ENCODE data around the gene SF1.

The SF1 gene

GRCh38 chr11:64715756-64716472 is 62.4 kb downstream of the SF1 start:
- Histone ChIP-seq H2BK15ac (ENCODE audit: low read depth, poor library complexity, severe bottlenecking) (no peak overlapping the region), H3K27ac (ENCODE audit: low read length, poor library complexity, severe bottlenecking) (no peak overlapping the region), H3K36me3 (ENCODE audit: control insufficient read depth in 1 of 2, insufficient read depth in 2 of 2, low read depth in 1 of 2, low read length in 2 of 2) (no peaks in the 10 kb centered on the region), H3K23ac (ENCODE audit: low read length in 2 of 2) (no peak overlapping the region), H3K4me1 (ENCODE audit: control insufficient read depth, insufficient read depth, low read depth, low read length) (peaks cover 17% of the 10 kb centered on the region), H3K18ac (ENCODE audit: low read depth in 1 of 2, low read length in 2 of 2) (no peak overlapping the region), H3K4me3 (ENCODE audit: insufficient read depth in 1 of 2, low read depth in 1 of 2, low read length in 2 of 2) (no peak overlapping the region), H3K27me3 (ENCODE audit: control insufficient read depth in 1 of 2, insufficient read depth in 1 of 2, low read length in 2 of 2) (peaks cover 89 to 96% of the 10 kb centered on the region in 2 experiments), H3K4me2 (ENCODE audit: low read length, poor library complexity, severe bottlenecking) (no peak overlapping the region), H3K4ac (ENCODE audit: low read depth in 1 of 2, low read length in 2 of 2) (no peak overlapping the region), H2BK120ac (ENCODE audit: low read depth, low read length) (no peak overlapping the region), H2BK5ac (ENCODE audit: low read depth, low read length, poor library complexity, severe bottlenecking) (no peak overlapping the region), H4K8ac (ENCODE audit: low read length) (no peak overlapping the region), H3K14ac (ENCODE audit: low read length in 2 of 2) (no peak overlapping the region), H3K9ac (ENCODE audit: low read length) (no peak overlapping the region), H3K79me1 (replicated peaks; ENCODE audit: low read length, poor library complexity, severe bottlenecking) (no peaks in the 10 kb centered on the region), H2AK5ac (ENCODE audit: low read length, severe bottlenecking) (no peak overlapping the region), H2BK12ac (ENCODE audit: low read length in 2 of 2) (no peak overlapping the region), H3K9me3 (ENCODE audit: control insufficient read depth, low read length) (no peaks in the 10 kb centered on the region), H4K91ac (ENCODE audit: low read length) (no peak overlapping the region), H2AFZ (ENCODE audit: low read depth, low read length) (no peak overlapping the region)
- DNase-seq, result no peak
- WGBS, result 43% methylated on average over 8 of the region's 13 CpGs

- Histone ChIP-seq H3K4me2 (ENCODE audit: low read length, poor library complexity, severe bottlenecking) (no peak overlapping the region), H2BK12ac (ENCODE audit: low read length in 2 of 2) (no peak overlapping the region), H2AK5ac (ENCODE audit: low read length, severe bottlenecking) (no peak overlapping the region), H2BK15ac (ENCODE audit: low read depth, poor library complexity, severe bottlenecking) (no peak overlapping the region), H3K27me3 (ENCODE audit: control insufficient read depth in 1 of 2, insufficient read depth in 1 of 2, low read length in 2 of 2) (peaks cover 82 to 96% of the 10 kb centered on the region in 2 experiments), H3K4ac (ENCODE audit: low read depth in 1 of 2, low read length in 2 of 2) (no peak overlapping the region), H4K8ac (ENCODE audit: low read length) (no peak overlapping the region), H3K36me3 (ENCODE audit: control insufficient read depth in 1 of 2, insufficient read depth in 2 of 2, low read depth in 1 of 2, low read length in 2 of 2) (no peaks in the 10 kb centered on the region), H2BK120ac (ENCODE audit: low read depth, low read length) (no peak overlapping the region), H3K79me1 (replicated peaks; ENCODE audit: low read length, poor library complexity, severe bottlenecking) (no peaks in the 10 kb centered on the region), H2BK5ac (ENCODE audit: low read depth, low read length, poor library complexity, severe bottlenecking) (no peak overlapping the region), H3K9ac (ENCODE audit: low read length) (no peak overlapping the region), H3K9me3 (ENCODE audit: control insufficient read depth, low read length) (no peaks in the 10 kb centered on the region), H3K14ac (ENCODE audit: low read length in 2 of 2) (no peak overlapping the region), H3K4me3 (ENCODE audit: insufficient read depth in 1 of 2, low read depth in 1 of 2, low read length in 2 of 2) (no peak overlapping the region), H3K27ac (ENCODE audit: low read length, poor library complexity, severe bottlenecking) (no peak overlapping the region), H3K23ac (ENCODE audit: low read length in 2 of 2) (no peak overlapping the region), H3K18ac (ENCODE audit: low read depth in 1 of 2, low read length in 2 of 2) (no peak overlapping the region), H2AFZ (ENCODE audit: low read depth, low read length) (no peak overlapping the region), H3K4me1 (ENCODE audit: control insufficient read depth, insufficient read depth, low read depth, low read length) (peaks cover 17% of the 10 kb centered on the region), H4K91ac (ENCODE audit: low read length) (no peak overlapping the region)
- WGBS, result 54% methylated on average over 5 of the region's 5 CpGs
- DNase-seq, result no peak
Observed at GRCh38 chr11:64715110-64715509, 63.2 kb downstream of the SF1 start.

DNA sequence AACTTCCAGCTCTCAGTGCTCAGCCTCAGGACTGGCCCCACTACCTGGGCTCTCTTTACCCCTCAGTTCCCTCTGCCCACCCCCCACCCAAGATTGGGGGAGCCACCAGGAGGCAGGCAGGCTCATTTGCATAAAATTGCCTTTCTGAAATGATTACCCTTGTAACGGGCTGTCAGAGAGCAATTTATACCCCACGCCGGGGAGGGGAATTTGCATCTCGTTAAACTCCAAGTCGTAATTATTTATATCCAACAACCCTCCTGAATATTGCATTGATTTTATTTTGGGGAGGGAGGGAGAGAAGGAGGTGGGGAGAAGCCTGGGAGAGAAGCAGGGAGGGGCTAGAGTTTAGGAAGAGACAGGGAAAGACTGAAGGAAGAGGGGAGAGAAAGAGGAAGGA is 63.7 kb downstream of the SF1 start:
- Histone ChIP-seq H2AFZ (ENCODE audit: low read depth, low read length) (no peak overlapping the region), H2AK5ac (ENCODE audit: low read length, severe bottlenecking) (no peak overlapping the region), H3K36me3 (ENCODE audit: control insufficient read depth in 1 of 2, insufficient read depth in 2 of 2, low read depth in 1 of 2, low read length in 2 of 2) (no peaks in the 10 kb centered on the region), H3K14ac (ENCODE audit: low read length in 2 of 2) (no peak overlapping the region), H3K79me1 (replicated peaks; ENCODE audit: low read length, poor library complexity, severe bottlenecking) (no peaks in the 10 kb centered on the region), H2BK120ac (ENCODE audit: low read depth, low read length) (no peak overlapping the region), H2BK5ac (ENCODE audit: low read depth, low read length, poor library complexity, severe bottlenecking) (no peak overlapping the region), H2BK15ac (ENCODE audit: low read depth, poor library complexity, severe bottlenecking) (no peak overlapping the region), H3K4me1 (ENCODE audit: control insufficient read depth, insufficient read depth, low read depth, low read length) (peaks cover 17% of the 10 kb centered on the region), H4K91ac (ENCODE audit: low read length) (no peak overlapping the region), H3K4me3 (ENCODE audit: insufficient read depth in 1 of 2, low read depth in 1 of 2, low read length in 2 of 2) (no peak overlapping the region), H3K4me2 (ENCODE audit: low read length, poor library complexity, severe bottlenecking) (no peak overlapping the region), H3K18ac (ENCODE audit: low read depth in 1 of 2, low read length in 2 of 2) (no peak overlapping the region), H2BK12ac (ENCODE audit: low read length in 2 of 2) (no peak overlapping the region), H3K9me3 (ENCODE audit: control insufficient read depth, low read length) (no peaks in the 10 kb centered on the region), H3K23ac (ENCODE audit: low read length in 2 of 2) (no peak overlapping the region), H3K4ac (ENCODE audit: low read depth in 1 of 2, low read length in 2 of 2) (no peak overlapping the region), H4K8ac (ENCODE audit: low read length) (no peak overlapping the region), H3K27ac (ENCODE audit: low read length, poor library complexity, severe bottlenecking) (no peak overlapping the region), H3K9ac (ENCODE audit: low read length) (no peak overlapping the region), H3K27me3 (ENCODE audit: control insufficient read depth in 1 of 2, insufficient read depth in 1 of 2, low read length in 2 of 2) (peaks cover 78 to 95% of the 10 kb centered on the region in 2 experiments)
- DNase-seq, result no peak
- WGBS, result no CpG with 5 or more reads among the region's 5 CpGs

All from mesenchymal stem cell (in vitro differentiated cells and primary cell).